GOT3 (cell line): ENCODE results near the gene CPED1.
A peak's percentile ranks its signal among the peaks of the same experiment; 100 is the strongest.
"Not testable (repeated sequence)": the region's sequence is repeated elsewhere in the genome, so short reads cannot be mapped to it uniquely, and the experiment has no call there.

Source experiments
- DNase-seq: peaks from one replicate; lab custom pipeline; 2025; ENCODE audit warnings: mixed read lengths; lab: John Stamatoyannopoulos, UW

Gene CPED1

DNA sequence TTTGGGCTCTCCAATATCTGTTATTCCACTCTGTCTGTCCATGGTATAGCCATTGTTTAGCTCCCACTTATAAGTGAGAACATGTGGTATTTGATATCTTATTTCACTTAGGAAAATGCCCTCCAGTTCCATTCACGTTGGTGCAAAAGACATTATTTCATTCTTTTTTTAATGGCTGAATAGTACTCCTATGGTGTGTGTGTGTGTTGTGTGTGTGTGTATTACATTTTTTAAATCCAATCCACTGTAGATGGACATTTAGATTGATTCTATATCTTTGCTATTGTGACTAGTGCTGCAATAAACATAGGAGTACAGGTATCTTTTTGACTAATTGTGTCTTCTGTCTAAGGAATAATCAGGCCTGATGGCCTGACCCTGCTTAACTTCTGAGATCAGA is 7.4 kb upstream of the CPED1 start:
- no peak for DNase-seq

DNA sequence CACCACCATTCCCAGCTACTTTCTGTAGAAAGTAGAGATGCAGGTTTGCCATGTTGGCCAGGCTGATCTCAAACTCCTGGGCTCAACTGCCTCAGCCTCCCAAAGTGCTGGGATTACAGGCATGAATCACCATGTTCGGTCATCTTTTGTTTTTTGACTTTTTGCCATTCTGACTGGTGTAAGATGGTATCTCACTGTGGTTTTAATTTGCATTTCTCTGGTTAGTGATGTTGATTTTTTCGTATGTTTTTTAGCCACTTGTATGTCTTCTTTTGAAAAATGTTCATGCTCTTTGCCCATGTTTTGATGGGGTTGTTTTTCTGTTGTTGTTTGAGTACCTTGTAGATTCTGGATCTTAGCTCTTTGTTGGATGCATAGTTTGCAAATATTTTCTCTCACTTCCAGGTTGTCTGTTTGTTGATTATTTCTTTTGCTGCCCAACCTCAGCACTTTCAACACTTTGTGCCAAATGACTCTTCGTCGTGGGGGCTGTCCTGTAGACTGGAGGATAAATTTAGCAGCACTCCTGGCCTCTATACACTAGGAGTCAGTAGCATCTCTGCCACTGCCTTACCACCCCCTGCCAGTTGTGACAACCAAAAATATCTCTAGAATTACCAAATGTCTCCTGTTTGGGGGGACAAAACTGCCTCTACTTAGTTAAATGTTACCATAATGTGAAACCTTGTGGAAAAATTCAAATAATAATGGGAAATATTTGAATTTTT is 6.5 kb upstream of the CPED1 start:
- no peak for DNase-seq

DNA sequence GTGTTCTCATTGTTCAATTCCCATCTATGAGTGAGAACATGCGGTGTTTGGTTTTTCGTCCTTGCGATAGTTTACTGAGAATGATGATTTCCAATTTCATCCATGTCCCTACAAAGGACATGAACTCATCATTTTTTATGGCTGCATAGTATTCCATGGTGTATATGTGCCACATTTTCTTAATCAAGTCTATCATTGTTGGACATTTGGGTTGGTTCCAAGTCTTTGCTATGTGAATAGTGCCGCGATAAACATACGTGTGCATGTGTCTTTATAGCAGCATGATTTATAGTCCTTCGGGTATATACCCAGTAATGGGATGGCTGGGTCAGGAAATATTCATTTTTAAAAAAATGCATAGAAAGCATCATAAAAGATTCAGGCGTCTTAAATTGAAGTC is 4.9 kb upstream of the CPED1 start:
- not testable (repeated sequence) for DNase-seq

DNA sequence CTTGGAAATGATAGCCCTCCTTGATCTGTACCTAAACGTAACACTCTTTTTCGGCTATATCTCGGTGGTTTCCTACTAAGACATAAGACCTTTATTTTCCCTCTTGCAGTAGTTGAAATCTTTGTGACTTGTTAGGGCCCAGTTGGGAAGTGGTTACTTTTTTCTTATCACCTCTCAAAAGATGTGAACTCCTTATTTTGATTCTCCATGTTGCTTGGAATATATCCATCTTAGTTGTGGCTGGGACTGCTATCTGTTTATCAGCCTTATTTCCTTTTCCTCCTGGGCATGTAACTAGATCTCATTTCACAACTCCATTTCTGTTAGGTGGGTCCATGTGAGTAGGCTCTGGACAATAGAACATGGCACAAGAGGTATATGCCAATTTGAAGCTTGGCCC is 4.1 kb upstream of the CPED1 start:
- DNase-seq = no peak

DNA sequence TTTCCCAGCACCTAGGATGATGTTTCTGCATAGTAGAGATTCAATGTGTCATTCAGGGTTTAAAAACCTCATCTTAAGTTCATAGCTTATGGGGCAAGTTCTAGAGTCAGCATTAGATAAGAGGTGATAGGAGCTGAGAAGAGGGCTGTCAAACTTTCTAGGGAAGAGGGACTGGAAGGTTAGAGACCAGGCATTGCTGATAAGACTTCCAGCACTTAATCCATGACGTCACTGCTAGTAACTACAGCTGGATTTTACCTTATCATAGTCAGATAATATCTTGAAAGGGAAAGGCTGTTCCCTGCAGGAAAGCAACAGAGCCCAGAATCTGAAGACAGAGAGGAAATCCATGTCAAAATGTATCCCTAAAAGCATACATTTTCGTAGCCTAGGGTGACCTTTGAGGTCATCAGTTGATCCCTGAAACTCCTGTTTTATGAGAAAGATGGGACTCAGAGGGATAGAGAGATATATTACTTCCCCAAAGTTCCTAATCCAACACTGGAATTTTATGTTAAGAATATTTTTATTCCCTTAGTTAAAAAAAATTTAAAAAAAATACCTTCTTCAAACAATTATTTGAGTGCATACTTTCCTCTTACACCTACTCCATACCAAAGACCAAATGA is 3.3 kb upstream of the CPED1 start:
- DNase-seq = no peak

DNA sequence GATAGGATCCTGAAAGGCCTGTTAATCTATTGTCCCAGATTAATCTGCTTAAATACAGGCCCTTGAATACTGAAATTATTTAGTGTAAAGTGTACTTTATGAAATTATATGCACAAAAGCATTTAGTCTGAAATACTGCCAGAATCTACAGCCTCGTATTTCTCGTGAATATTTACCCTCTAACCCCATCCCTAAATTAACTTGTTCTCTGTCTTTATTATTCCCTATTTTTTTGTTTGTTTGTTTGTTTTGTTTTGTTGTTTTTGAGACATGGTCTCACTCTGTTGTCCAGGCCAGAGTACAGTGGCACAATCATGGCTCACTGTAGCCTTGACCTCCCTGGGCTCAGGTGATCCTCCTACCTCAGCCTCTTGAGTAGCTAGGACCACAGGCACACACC is 2.7 kb upstream of the CPED1 start:
- DNase-seq = no peak

DNA sequence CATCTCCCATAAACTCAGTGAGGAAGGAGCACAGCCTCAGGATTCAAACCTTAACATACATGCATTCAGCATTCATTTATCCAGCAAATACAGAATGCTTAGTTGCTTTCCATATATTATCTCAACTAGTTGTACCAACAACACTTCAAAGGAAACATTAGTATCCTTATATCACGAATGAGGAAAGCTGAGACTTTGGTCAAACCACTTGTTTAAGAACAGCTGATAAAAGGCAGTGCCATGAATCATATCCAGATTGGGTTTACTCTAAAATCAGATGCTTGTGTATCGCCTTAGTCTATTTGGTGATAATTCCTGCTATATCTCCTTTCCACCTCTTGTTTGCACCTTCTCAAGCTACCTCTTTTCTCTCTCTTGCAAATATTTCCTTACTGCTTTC is 1.9 kb upstream of the CPED1 start:
- DNase-seq = no peak

DNA sequence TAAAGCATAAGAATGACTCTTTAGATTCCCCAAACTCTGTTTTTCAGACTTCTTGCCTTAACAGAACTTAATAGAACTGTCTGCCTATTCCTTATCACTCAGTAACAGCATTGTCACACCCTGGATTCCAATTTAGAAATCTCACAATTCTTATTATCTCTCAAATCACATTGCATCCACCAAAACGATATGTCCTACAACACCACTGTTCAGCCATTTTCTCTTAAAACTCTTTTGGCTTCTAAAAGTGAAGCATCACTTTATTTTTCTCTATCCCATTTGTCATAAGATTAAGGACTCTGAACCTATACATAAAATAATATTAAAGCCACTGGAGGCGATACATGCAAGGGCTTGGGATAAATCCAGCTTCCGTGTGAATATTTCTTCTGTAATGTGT is 1.2 kb upstream of the CPED1 start:
- DNase-seq = no peak

DNA sequence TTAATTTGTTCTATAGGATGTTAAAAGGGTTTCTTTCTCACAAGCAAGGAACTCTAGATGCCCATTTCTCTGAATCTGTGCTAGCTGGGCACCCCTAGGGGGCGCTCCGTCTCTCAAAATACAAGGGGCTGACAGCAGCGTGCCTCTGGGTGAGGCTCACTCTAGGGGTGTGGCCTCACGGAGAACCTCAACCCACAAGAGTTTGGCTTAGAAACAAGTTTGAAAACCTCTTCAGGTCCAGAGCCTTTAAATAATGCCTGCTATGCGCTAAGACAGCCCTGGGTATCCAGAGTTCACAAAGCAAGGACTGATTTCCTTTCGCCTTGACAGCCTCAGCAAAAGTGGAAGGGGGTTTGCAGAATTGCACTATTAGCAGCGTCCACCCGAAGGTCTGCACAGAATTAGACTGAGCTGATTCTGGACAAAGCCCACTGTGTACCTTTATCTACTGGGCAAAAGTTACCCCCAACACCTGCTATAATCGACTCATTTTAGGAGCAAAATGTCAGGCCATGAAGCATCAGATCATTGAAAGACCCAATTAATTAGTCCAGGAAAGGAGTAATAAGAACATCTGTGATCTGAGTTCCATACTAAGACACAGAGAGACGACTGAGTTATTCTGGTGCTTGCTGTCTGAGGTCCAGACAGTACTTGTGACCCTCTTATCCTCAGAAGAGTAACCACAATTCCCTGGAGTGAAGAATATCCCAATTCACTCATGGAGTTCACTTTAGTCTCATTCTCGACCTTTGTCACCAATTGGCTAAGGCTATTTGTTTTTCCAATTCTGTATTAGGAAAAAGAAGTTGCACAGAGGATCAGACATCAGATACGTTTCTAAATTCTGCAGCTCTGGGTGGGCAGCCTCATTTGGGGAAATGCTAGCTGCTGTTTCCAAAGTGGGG is 574 bp upstream of the CPED1 start:
- peak; percentile 50 for DNase-seq

DNA sequence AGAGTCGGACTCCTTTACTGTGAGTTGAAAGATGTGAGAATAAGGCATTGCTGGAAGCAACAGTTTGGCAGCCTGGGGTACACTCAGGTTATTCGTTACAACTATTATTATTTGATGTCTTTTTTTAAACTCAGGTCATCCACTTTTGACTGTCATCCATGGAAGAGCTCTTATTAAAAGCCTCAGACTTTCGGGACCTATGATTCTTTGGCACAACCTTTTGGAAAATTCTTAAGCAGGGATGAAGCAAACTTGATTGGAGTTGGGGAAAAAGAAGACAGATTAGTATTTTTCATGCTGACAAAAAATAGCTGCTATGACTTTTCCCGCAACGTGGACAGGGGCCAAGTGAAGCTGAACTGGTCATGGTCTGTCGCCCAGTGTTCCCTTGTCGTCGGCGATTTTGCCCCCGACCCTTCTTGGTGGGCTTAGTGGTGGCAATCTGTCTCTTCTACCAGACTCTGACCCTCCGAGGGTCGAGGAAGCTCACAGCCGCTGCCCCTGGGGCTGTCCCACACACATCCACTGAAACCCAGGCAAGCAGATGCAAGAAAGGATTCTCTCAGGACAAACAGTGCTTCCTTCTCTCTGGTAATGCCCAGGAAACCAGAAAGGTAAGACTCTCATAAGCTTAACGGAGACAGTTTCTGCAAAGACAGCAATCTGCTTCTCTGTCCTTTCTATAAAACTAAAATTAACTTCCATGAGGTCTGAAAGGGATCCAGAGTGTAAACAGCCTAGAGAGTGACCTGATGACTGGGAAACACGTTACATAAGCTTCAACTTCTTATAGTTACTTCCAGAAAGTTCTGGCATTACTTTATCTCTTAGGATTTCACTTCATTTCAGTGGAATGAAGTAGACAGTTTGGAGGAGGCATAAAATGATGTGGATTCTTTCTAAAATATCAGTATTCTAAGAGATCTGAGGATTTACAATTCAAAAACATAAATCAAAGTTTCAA is 1.0 kb downstream of the CPED1 start:
- no peak for DNase-seq

DNA sequence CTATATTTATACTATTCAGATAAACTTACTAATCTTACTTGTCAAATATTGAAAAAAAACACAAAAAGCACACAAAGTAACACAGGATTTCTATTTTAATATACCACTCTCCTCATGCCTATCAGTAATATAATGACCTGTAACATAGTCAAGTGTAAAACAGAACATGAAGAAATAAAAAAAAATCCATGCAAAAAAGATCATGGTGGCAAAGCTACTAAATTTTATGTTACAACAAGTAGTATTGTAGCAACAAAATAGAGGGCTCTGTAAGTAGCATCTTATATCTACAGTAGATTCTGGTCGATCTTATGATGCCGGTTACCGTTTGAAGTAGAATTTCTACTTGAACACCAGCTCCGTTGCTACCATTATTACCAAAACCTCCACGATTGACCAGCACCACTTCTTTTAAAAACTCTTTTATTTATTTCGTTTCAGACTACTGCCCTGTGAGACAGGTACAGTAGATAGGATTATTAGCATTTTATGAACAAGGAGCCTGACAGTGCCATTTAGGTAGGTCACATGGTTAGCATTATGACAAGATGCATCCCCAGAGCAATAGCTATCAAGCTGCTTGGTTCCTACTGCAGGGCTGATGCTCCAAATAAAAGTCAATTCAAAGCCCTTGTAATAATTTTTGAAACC is 2.1 kb downstream of the CPED1 start:
- DNase-seq = no peak

DNA sequence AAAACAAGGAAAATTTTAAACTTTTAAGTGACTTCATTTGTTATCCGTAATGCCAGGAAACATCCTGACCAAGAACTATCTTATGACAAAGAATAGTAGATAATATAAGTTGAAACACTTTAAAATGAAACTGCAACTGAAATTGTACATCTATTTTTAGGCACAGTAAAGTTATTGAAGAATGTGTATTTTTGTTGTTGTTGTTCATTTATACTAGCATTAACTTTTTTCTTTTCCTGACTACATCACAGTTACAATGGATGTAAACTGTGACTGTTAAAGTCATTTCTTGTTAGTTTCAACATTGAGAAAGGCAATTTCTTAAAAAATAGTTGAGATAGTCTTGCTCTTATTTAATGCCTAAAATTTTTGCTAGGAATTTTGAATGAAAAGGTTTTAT is 2.6 kb downstream of the CPED1 start:
- no peak for DNase-seq

DNA sequence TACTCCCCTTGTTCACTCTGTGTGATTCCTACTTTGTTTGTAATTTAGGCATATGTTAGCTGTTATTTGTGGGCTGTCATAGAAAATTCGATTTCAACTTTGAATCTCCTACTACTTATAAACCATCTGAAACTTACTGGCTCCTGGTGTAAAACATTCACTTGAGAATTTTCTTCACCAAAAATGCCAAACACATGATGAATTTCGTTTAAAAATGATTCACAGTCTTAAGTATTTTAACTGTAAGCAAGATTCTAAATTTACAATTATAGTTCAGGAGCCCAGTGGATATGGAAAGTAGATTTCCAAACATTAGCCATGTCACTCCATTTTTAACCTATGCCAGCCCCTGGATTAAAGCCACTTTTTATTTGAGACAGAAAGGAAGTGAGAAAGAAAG is 3.1 kb downstream of the CPED1 start:
- no peak for DNase-seq

DNA sequence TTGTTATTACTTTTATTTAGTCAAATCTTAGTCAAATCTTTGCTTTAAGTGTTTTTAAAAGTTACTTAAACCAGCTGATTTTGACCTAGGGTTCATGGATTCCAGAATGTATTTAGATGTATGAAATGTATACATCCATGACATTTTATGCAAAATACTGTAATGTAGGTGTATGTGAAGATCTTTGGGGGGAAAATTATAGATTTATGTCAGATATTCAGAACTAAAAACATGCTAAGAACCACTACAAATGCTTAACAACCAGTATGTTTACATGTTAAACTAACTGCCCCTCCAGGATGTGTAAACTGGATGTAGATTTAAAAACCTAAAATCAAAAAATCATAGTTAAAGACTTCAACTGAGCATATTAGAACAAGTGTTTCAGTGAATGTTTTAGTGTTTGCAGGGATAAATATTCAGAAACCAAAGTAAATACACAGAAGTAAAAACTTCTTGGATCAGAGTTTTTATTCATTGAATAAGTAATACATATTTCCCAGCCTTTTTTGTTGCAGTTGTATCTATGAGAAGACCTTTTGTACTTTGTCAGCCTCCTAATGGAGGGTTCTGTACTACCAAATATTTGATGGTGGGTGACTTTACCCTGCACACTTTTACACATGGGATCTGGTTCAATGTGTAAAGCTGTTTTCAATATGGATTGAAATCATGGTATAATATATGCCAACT is 3.9 kb downstream of the CPED1 start:
- DNase-seq = no peak

DNA sequence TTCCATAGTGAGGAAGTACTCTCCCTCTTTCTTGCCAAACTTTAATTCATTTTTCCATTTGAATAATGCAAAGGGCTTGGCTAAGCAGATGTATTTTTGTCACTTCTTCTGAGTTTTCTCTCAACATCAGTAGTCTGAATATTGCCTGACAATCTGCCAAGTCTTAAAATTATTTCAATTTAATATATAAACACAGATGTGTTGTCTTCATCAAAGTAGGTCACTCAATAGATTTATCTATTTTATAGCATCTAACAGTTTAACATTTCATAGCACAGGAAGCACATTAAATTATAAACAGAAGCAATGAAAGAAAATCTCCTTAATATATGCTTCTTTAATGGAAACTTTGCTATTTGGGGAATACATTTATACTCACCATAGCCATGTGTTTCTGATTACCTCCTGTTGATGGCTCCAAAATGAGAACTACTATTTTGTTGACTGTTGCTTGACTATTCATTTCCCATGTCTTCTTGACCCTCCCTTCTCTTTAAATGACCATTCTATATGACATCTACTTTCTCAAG is 4.5 kb downstream of the CPED1 start:
- no peak for DNase-seq

DNA sequence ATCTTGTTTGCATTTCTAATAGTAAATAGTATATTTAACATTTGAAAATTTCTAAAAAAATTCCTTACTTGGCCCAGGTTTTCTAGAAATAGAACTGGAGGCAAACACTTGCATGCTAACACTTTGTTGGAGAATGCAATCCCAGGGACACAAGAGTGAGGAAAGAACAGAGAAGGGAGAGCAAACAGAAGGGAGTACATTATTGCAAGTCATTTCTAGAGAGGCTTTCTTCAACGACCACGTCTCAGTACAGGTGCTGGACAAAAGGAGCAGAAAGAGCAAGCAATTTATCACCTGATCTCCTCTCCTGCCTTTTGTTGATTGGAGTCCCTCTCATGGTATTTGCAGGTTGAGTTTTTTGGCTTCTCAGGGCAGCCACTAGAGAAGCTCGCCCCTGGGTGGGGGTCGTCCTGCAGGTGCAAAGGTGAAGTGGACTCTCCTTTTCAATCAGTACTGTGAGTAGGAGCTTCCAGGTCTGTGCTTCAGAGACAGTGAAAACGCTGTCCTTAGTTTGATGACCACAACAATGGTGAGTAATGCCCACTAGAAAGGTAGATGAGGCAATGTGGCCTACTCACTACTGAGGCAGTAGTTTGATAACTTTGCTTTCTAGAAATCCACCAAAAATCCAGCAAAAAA is 5.2 kb downstream of the CPED1 start:
- DNase-seq = no peak

DNA sequence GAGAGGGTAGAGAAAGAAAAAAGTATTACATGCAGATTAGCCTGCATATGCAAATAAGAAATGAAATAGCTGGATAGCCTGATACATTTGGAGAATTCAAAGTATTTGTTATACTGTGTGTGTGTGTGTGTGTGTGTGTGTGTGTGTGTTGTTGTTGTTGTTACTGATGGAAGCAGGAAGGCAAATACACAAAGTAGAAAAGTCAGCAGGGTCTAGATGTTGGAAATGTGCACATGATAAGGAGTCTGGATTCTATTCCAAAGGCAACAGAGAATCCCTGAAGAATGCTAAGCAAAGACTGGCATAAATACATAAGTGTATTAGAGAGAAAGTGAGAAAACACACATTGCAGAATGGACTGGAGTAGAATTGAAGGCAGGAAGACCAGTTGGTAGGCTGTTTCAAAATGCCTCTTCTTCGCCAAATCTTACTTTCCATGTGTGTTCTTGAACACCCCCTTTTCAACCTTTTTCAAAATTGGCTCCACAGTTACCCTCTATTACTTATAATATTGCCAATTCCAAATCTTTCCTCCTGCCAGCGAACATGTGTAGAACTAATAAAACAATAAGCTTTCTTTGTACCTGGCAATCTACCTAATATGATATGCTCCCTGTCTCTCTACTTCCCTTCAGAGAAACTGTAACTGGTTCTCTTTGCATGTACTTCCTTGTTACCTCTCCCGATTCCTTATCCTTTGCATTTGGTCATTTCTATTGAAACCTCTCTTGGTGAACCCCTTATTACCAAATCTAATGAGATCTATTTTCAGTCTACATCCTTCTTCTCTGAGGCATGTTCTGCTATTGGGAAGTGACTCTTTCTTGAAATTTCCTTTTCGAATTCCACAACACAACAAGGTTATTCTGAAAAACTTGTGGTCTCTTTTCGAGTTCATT is 6.2 kb downstream of the CPED1 start:
- DNase-seq = no peak

DNA sequence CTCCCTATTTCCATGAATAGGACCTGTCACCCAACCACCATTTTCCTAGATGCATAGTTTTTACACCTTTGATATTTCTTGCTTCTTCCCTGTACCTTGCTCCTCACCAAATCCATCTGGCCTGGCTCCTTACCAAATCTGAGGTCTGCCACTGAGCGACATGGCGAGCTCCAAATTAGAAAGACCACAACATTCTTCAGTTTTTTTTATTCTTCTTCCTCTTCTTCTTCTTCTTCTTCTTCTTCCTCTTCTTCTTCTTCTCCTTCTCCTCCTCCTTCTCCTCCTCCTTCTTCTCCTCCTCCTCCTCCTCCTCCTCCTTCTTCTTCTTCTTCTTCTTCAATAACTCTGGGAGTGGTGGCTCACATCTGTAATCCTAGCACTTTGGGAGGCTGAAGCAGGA is 7.1 kb downstream of the CPED1 start:
- DNase-seq = no peak
